ENCODE measurements around the gene THRAP3. TPM values are rescaled to one million over a fixed set of nuclear protein-coding genes. Genes with fewer than 3 reads are reported as not detected.

The THRAP3 gene
- total RNA-seq, 1 donor from 2014 or later = 161 TPM

DNA sequence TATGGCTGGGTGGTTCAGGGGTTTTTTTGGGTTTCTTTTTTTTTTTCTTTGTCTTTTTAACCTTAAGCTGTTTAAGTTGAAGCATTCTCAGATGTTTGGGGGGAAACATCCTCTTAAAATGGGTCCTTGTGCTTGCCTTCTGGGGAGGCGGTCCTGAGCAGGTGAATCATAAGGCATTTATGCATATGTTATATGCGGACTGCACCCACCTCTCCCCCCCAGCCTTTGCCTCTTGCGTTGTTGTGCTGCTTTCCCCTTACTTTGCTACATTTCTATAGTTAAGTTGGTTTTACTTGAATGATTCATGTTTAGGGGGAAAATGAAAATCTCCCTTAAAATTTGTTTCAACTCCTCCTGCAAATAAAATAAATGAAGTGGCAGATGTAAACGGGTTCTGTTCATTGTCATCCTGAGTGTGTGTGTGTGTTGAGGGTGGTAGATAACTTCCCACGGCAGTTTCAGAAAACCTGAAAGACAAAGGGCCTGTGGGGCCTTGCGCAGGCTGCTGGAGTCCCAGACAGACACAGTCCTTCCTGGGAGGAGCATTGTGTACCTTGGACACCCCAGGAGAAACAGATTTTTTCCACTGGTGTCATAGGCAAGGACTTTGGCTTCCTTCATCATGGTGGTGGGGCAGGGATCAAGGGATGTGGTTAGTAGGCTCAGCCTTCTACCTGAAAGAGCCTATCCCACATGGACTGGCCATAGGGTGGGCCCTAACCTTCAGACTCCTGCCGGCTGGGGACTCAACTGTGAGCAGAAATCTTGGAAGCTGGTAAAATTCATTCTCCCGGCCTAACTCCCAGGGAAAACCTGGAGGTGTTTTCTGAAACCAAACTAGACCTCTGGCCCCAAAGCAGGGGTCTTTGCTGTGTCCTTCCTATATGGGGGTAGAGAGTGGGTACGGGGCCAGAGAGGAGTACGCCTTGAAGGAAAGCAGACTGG, 81.0 kb downstream of the THRAP3 start:
- Mint-ChIP-seq H3K9me3 (no peaks in the 10 kb centered on the region), H3K4me1 (peaks cover 49% of the 10 kb centered on the region), H3K27me3 (no peaks in the 10 kb centered on the region), H3K36me3 (ENCODE audit: low read depth) (peaks cover 51% of the 10 kb centered on the region), H3K27ac (peak overlapping the region; percentile 87), H3K4me3 (peak overlapping the region; percentile 93)
- no peak for DNase-seq
- intact Hi-C loops (cut with micrococcal nuclease) = loop anchor here (5.0 kb wide), 4 partner anchors 62 to 117 kb away; partner anchors contain the start of genes STK40 and THRAP3

- Mint-ChIP-seq H3K9me3 (no peaks in the 10 kb centered on the region), H3K27ac (peak overlapping the region; percentile 78), H3K4me3 (peak overlapping the region; percentile 93), H3K4me1 (peaks cover 47% of the 10 kb centered on the region), H3K36me3 (ENCODE audit: low read depth) (peaks cover 49% of the 10 kb centered on the region), H3K27me3 (no peaks in the 10 kb centered on the region)
- intact Hi-C loops (cut with micrococcal nuclease) = loop anchor here (5.0 kb wide), 4 partner anchors 61 to 116 kb away; partner anchors contain the start of genes STK40 and THRAP3
- no peak for DNase-seq
These were observed 81.6 kb downstream of the THRAP3 start for GRCh38 chr1:36305915-36306209.

GRCh38 chr1:36306210-36306901, 82.1 kb downstream of the THRAP3 start, which contains the start of gene SH3D21:
TSS of gene SH3D21 (plus strand) at chr1:36306368. CDS start at chr1:36306421, 53 bp downstream.
- peak; percentile 84 for DNase-seq
- H3K9me3 Mint-ChIP-seq = no peaks in the 10 kb centered on the region
- H3K27ac Mint-ChIP-seq = peak within 1 kb of the TSS; percentile 95
- no peaks in the 10 kb centered on the region for H3K27me3 Mint-ChIP-seq
- intact Hi-C loops (cut with micrococcal nuclease) = loop anchor here (5.0 kb wide), 4 partner anchors 61 to 116 kb away; partner anchors contain the start of genes STK40 and THRAP3
- peak within 1 kb of the TSS; percentile 93 for H3K4me3 Mint-ChIP-seq
- peaks cover 45% of the 10 kb centered on the region for H3K36me3 Mint-ChIP-seq (ENCODE audit: low read depth)
- H3K4me1 Mint-ChIP-seq = peaks cover 43% of the 10 kb centered on the region

GRCh38 chr1:36306902-36307456, 82.7 kb downstream of the THRAP3 start:
- intact Hi-C loops (cut with micrococcal nuclease) = loop anchor here (5.0 kb wide), 4 partner anchors 60 to 115 kb away; partner anchors contain the start of genes STK40 and THRAP3
- Mint-ChIP-seq H3K27me3 (no peaks in the 10 kb centered on the region), H3K36me3 (ENCODE audit: low read depth) (peaks cover 42% of the 10 kb centered on the region), H3K4me1 (peaks cover 43% of the 10 kb centered on the region), H3K4me3 (peak overlapping the region; percentile 93), H3K27ac (peak overlapping the region; percentile 95), H3K9me3 (no peaks in the 10 kb centered on the region)
- DNase-seq = peak; percentile 99

DNA sequence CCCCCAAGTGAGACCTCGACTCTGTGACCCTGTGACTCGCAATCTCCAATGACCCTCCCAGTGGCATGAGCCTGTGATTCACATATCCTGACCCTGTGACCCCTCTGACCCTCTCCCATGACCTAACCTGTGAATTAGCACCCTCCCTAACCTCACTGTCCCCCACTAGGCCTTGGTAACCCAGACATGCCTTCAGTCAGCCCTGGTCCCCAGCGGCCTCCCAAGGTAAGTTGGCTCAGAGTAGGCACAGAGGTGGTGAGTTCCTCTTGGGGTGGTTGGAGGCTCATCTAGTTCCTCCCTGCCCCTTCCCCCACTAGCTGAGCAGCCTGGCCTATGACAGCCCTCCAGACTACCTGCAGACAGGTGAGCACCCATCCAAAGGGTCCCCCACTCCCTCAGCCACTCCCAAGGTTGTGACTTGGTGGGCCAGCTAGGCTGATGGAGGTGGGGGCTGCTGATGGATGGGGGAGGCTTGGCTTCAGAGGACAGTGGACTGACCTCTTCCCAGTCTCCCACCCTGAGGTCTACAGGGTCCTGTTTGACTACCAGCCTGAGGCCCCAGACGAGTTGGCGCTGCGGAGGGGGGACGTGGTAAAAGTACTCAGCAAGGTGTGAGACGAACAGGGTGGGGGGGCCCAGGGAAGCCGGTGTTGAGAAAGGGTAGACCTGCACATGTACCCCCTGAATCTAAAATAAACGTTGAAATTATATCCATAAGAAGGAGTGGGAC, 83.5 kb downstream of the THRAP3 start:
- no peaks in the 10 kb centered on the region for H3K9me3 Mint-ChIP-seq
- peak overlapping the region; percentile 93 for H3K4me3 Mint-ChIP-seq
- H3K4me1 Mint-ChIP-seq = peaks cover 38% of the 10 kb centered on the region
- peak overlapping the region; percentile 79 for H3K27ac Mint-ChIP-seq
- H3K36me3 Mint-ChIP-seq (ENCODE audit: low read depth) = peaks cover 36% of the 10 kb centered on the region
- no peaks in the 10 kb centered on the region for H3K27me3 Mint-ChIP-seq
- no peak for DNase-seq
- intact Hi-C loops (cut with micrococcal nuclease) = loop anchor here (5.0 kb wide), 4 partner anchors 60 to 115 kb away; partner anchors contain the start of genes STK40 and THRAP3

- Mint-ChIP-seq H3K9me3 (no peaks in the 10 kb centered on the region), H3K4me1 (peaks cover 32% of the 10 kb centered on the region), H3K27ac (no peak overlapping the region), H3K27me3 (no peaks in the 10 kb centered on the region), H3K4me3 (no peak overlapping the region), H3K36me3 (ENCODE audit: low read depth) (peaks cover 30% of the 10 kb centered on the region)
- no peak for DNase-seq
- intact Hi-C loops (cut with micrococcal nuclease) = loop anchor here (5.0 kb wide), 4 partner anchors 58 to 113 kb away; partner anchors contain the start of genes STK40 and THRAP3
These were observed 85.2 kb downstream of the THRAP3 start for GRCh38 chr1:36309397-36309796.

- H3K36me3 Mint-ChIP-seq (ENCODE audit: low read depth) = peaks cover 9% of the 10 kb centered on the region
- intact Hi-C loops (cut with micrococcal nuclease) = loop anchor here (5.0 kb wide), 2 partner anchors 47 to 67 kb away; partner anchors contain the start of gene STK40
- no peaks in the 10 kb centered on the region for H3K9me3 Mint-ChIP-seq
- H3K4me3 Mint-ChIP-seq = peak overlapping the region; percentile 70
- no peaks in the 10 kb centered on the region for H3K27me3 Mint-ChIP-seq
- no peak overlapping the region for H3K27ac Mint-ChIP-seq
- peaks cover 17% of the 10 kb centered on the region for H3K4me1 Mint-ChIP-seq
- DNase-seq = peak; percentile 58
These were observed 96.1 kb downstream of the THRAP3 start for GRCh38 chr1:36320291-36320761.

DNA sequence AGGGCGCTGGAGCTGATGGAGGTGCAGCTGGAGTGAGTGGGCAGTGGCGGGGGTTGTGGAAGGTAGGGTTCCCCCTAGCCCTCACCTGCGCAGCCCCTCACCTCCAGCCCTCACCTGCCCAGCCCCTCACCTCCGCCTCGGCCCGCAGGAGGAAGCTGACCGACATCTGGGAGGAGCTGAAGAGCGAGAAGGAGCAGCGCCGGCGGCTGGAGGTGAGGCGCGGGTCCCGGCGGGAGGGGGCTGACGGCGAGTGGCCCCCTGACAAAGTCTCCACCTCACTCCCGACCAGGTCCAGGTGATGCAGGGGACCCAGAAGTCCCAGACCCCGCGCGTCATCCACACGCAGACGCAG, 96.5 kb downstream of the THRAP3 start:
- Mint-ChIP-seq H3K4me3 (peak overlapping the region; percentile 70), H3K27ac (peak overlapping the region; percentile 45), H3K4me1 (peaks cover 17% of the 10 kb centered on the region), H3K9me3 (no peaks in the 10 kb centered on the region), H3K27me3 (no peaks in the 10 kb centered on the region), H3K36me3 (ENCODE audit: low read depth) (peaks cover 9% of the 10 kb centered on the region)
- intact Hi-C loops (cut with micrococcal nuclease) = loop anchor here (5.0 kb wide), 2 partner anchors 47 to 67 kb away; partner anchors contain the start of gene STK40
- no peak for DNase-seq

- H3K27me3 Mint-ChIP-seq = peaks cover 2% of the 10 kb centered on the region
- H3K4me1 Mint-ChIP-seq = peaks cover 17% of the 10 kb centered on the region
- no peak overlapping the region for H3K27ac Mint-ChIP-seq
- peak overlapping the region; percentile 67 for H3K4me3 Mint-ChIP-seq
- H3K9me3 Mint-ChIP-seq = no peaks in the 10 kb centered on the region
- intact Hi-C loops (cut with micrococcal nuclease) = loop anchor here (5.0 kb wide), 2 partner anchors 46 to 66 kb away; partner anchors contain the start of gene STK40
- H3K36me3 Mint-ChIP-seq (ENCODE audit: low read depth) = peaks cover 9% of the 10 kb centered on the region
- DNase-seq = peak; percentile 78
These were observed 97.1 kb downstream of the THRAP3 start for GRCh38 chr1:36321119-36321951.

- Mint-ChIP-seq H3K4me3 (peak overlapping the region; percentile 73), H3K9me3 (no peaks in the 10 kb centered on the region), H3K27me3 (peaks cover 2% of the 10 kb centered on the region), H3K36me3 (ENCODE audit: low read depth) (peaks cover 7% of the 10 kb centered on the region), H3K27ac (no peak overlapping the region), H3K4me1 (peaks cover 25% of the 10 kb centered on the region)
- intact Hi-C loops (cut with micrococcal nuclease) = loop anchor here (5.0 kb wide), 2 partner anchors 45 to 65 kb away; partner anchors contain the start of gene STK40
- no peak for DNase-seq
These were observed 98.0 kb downstream of the THRAP3 start for GRCh38 chr1:36322041-36322785.

DNA sequence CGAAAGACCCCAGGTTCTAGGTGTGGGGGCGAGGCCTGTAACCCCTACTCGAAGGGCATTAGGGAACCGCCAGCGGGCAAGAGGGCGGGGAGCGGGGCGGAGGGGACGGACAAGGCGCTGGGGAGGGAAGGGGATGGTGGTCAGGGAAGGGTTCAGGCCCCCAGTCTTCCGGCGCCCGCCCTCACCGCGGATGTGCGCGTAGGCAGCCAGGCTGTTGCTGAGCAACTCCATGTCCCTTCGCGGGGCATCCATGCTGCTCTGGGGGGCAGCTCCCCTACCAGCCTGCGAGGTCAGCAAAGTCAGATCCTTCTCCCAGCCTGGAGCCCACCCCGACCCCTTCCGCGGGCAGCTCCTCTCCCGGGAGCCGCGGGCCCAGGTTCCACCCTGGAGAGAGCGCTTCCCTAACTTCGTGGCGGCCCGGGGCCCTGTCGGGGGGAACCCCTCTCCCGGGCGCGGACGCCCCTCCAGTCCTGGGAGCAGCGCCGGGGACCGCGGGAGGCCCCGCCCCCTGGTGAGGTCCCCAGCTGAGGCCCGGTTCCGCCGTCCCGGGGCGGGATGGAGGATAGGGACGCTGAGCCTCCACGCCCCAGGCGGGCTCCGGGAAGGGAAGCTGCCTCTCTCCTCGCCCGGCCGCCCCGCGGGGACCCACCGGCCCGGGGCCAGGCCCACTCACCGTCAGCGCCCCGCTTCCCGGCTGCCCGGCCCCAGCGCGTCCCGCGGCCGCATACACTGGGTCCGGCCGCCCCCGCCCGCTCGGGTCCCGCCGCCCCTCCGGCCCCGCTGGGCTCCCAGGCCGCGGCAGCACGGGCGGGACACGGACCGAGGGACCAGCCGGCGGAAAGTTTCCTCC, 98.8 kb downstream of the THRAP3 start:
- Mint-ChIP-seq H3K4me3 (peak overlapping the region; percentile 73), H3K9me3 (no peaks in the 10 kb centered on the region), H3K4me1 (peaks cover 27% of the 10 kb centered on the region), H3K36me3 (ENCODE audit: low read depth) (peaks cover 7% of the 10 kb centered on the region), H3K27me3 (peaks cover 2% of the 10 kb centered on the region), H3K27ac (peak overlapping the region; percentile 62)
- intact Hi-C loops (cut with micrococcal nuclease) = loop anchor here (5.0 kb wide), 2 partner anchors 44 to 64 kb away; partner anchors contain the start of gene STK40
- peak; percentile 83 for DNase-seq
